GM19455 (cell line): ENCODE measurements around the gene RAB11FIP4.
"Not testable (repeated sequence)": the region's sequence is repeated elsewhere in the genome, so short reads cannot be mapped to it uniquely, and the experiment has no call there.

Source experiments
- ATAC-seq: cut with Tn5 transposase; IDR thresholded peaks from one replicate; pipeline ENCODE4 v1.9.1; 2021; ENCODE audit not compliant: unreplicated experiment

The RAB11FIP4 gene

DNA sequence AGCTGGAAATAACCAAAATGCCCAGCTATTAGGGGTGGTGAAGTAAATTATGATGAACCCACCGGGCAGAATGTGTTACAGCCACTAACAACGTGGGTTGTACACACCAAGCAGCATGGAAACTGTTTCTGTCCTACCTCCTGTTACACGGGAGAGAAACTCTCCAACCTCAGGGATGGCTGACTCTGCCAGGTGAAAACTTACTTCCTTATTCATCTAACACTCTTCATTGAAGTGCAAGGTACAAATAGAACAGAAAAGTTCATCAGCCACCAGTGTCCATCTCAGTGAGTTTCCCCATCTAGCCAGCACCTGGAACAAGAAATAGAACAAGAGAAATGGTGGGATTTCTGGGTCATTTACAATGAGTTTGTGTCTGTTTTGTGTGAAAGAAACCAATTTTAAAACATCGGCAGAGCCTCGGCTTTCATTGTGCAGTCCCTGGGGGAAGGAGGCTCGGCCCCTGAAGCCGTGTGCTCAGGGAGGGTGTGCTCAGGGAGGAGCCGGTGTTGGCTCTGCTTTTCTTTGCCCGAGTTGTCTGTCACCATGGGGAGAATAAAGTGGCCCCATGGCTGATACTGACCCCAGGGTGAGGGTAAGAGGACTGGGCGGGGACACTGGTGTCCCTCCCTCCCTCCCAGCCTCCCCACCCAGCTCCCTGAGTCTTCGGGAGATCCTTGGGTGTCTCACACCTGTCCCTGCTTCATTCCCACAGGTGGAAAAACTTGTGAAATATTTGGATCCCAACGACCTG is 39.8 kb downstream of the RAB11FIP4 start:
- ATAC-seq: no peak

DNA sequence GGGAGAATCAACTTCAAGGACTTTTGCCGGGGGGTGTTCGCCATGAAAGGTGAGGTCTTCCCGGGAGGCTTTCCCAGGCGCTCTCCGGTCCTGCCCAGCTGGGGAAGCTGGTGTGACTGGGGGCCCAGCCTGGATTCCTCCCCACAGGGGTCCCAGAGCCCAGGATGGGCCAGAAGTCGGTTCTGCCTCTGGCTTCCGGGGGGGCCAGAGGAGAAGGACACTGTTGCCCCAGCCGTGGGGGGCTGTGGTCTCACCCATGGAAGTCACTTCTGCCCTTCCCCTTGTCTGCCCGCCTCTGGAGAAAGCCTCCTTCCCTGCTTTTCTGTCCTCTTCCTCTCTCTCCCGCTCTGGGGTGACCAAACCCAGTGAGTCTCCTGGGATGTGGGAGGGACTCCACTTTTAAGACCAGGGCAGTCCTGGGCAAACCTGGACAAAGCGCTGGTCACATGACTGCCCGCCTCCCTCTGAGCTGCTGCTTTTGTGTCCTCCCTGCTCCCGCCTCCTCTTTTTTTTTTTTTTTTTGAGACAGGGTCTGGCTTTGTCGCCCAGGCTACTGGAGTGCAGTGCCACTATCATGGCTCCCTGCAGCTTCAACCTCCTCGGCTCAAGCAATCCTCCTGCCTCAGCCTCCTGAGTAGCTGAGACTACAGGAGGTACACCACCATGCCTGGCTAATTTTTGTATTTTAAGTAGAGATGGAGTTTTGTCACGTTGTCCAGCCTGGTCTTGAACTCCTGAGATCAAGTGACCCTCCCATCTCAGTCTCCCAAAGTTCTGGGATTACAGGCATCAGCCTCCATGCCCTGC is 40.6 kb downstream of the RAB11FIP4 start:
- ATAC-seq: no peak

- no peak for ATAC-seq
Observed at GRCh38 chr17:31433091-31433790, 41.8 kb downstream of the RAB11FIP4 start.

GRCh38 chr17:31433811-31434726 is 42.6 kb downstream of the RAB11FIP4 start:
- no peak for ATAC-seq

GRCh38 chr17:31434727-31435050 is 43.2 kb downstream of the RAB11FIP4 start:
- no peak for ATAC-seq

DNA sequence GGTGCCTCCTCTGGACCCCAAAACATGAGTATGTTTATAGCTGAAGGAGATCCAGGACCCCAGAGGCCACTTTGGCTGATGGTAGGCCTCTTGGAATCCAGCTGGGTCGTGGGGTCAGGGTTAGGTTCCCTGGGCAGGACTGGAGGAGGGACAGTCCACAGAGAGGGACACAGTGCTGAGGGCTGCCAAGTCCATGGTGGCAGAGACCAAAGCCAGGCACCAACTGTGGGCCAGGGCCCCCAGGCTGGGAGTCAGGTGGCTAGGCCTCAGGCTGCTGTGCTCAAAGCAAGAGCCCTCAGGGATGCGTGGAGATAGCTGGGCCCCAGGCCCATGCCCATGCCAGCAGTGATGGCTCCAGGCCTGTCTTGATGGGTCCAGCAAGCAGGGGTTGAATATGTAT is 44.1 kb downstream of the RAB11FIP4 start:
- no peak for ATAC-seq

DNA sequence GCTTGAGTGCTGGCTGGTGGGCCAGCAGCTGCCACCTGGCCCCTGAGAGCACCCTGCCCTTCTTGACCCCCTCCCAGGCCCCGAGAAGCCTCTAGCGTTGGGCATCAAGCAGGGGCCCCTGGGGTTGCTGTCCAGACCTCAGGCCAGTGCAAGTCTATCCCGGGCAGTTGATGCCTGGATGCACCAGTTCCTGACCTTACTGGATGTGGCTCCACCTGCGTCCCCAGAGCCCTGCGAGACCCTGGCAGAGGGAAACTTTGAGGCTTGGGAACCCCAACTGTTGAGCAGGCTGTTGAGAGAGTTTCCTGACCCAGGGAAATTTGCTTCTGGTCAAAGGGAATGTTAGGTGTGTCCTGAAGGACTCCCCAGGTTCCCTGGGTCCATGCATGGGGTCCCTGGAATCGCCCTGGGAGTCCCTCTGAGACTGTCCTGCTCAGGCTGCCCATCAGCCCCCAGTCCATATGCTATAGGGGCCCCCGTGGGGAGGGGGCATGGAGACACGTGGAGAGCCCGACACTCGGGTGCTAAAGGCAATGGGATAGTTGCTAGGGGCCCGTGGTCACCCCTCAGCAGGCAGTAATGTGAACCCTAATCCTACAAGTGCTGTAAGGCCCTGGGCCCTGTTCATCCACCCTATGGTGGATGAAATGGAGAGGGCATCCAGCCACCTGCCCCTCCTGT is 46.4 kb downstream of the RAB11FIP4 start:
- no peak for ATAC-seq

GRCh38 chr17:31439716-31440115 is 48.2 kb downstream of the RAB11FIP4 start:
- ATAC-seq: no peak

- ATAC-seq: no peak
Observed at GRCh38 chr17:31442276-31442675, 50.8 kb downstream of the RAB11FIP4 start.

GRCh38 chr17:31442856-31443255 is 51.4 kb downstream of the RAB11FIP4 start:
- not testable (repeated sequence) for ATAC-seq

GRCh38 chr17:31443386-31443785 is 51.9 kb downstream of the RAB11FIP4 start:
- no peak for ATAC-seq

DNA sequence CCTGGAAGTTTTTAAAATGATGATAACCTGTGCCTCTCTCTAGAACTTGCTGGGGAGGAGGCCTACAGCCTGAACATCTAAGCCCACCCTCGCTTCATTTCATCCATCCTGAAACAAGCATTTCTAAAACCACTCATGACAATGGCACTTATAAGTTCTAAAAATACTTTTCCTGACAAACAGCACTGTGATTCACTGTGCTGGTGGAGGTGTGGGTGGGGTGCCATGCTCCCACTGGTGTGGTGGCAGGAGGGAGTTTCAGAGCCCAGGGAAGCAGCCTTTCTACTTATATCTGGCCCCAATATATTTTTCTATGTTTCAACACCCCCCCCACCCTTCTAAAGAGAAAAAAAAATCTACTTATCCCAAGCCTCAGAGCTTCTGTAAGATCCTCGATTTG is 52.6 kb downstream of the RAB11FIP4 start:
- no peak for ATAC-seq

GRCh38 chr17:31446195-31446967 is 54.9 kb downstream of the RAB11FIP4 start:
- no peak for ATAC-seq

DNA sequence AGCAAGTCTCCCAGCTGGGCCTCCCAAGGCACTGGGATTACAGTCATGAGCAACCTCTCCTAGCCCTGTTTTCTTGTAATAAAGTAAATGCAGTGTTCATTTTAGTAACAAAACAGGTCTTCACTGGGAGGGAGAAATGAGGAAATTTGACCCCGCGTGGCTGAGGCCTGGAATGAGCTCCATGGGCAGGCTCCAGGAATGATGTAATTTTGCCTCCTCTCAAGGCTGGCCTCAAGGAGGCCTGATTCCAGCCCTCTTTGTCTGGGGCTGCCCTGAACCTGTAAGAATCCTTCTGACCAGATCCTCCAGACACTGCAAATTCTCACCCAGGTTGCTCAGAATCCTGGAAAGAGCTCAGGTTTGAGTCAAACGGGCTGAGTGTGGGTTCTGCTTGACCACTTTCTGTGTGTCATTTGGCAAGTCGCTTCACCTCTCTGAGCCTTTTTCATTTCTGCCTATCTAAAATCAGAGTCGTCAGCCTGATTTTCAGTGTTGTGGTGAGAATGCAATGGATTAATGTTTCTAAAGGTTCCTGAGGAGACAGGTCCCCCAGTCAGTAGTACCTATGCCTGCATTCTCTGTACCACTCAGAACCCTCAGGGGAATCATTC is 57.1 kb downstream of the RAB11FIP4 start:
- no peak for ATAC-seq

DNA sequence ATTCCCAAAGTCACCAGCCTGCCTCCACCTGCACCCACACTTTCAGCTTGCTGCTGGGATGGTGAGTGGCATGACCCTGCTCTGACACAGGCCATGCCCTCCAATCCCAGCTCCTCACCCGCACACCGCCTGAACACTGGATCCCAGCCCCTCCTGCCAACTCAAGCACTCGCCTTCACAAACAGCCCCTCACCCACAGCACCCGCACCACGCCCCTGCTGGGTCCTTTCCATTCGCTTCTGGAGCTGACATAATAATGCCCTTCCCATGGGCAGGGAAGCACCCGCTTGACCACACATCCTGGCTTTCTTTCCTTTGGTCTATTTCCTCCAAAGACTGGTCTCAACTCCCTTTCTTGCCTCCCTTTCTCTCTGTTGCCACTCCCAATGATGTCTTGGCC is 57.6 kb downstream of the RAB11FIP4 start:
- ATAC-seq: no peak

DNA sequence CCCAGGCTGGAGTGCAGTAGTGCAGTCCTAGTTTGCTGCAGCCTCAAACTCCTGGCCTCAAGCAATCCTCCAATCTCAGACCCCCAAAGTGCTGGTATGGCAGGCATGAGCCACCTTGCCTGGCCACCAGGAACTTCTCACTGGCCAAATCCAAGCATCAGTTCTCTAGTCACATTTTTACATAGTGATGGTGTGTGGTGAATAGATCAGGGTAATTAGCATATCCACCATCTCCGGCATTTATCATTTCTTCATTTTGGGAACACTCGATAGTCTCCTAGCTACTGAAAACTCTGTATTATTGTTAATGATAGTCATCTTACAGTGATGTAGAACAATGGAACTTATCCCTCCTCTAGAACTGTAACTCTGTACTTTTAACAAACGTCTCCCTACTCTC is 58.3 kb downstream of the RAB11FIP4 start:
- no peak for ATAC-seq

GRCh38 chr17:31452101-31452500 is 60.6 kb downstream of the RAB11FIP4 start:
- ATAC-seq: no peak

DNA sequence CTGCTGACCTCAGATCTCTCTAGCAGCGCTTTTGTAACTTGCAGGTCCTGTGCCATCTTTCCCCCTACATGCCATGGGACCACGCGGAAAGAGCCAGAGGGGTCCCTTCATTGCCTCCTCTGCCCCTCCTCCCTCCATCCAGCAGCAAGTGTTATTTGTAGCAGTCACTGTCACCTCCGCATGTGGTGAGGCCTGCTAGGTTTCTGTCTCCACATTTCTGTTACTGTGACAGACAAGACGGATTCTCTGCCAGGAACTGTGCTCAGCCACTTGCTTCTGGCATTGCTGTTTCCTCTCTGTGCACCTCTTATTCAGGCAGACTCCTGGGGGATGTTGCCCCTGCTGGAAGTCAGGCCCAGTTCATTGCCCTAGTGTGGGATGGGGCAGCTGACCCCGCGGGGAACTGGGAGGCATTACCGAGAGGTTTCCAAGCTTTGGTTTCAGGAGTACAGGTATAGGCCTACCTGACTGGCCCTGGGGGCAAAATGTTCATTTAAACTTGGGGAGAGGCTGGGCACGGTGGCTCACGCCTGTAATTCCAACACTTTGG is 61.2 kb downstream of the RAB11FIP4 start:
- ATAC-seq: no peak

GRCh38 chr17:31453896-31454295 is 62.4 kb downstream of the RAB11FIP4 start:
- no peak for ATAC-seq
